ENCODE results near the gene GPR142.

DNA sequence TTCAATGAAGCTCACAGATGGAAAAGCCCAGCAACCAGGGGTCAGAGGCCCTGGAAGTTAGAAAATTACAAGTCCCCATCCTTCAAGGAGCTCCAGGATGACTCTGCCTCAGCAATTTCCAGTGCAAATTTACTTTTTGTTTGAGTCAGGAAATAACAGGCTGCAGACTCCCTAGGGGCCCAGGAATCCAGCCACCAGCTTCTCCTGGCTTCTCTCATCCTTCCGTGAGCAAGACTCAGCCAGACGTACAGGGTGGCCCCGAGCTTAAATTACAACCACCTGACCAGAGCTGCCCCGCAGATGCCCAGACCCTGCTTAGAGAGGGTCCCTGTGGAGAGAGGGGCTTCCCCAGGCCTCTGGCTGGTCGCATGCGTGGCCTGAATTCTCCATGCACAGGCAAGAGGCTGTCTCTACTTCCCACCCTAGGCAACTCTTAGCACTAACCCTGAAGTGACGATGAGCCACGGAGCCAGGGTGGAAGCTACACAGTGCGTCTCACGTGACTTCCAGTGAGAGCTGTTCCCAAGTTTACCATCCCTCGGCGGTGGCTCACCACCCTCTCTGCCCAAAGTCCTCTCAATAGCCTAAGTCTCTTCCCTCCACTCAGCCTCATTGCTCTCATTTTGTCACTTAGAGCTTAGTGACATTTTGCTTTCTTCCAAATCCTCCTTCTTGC is 27.1 kb downstream of the GPR142 start:
- TF ChIP-seq, protein P1, sequence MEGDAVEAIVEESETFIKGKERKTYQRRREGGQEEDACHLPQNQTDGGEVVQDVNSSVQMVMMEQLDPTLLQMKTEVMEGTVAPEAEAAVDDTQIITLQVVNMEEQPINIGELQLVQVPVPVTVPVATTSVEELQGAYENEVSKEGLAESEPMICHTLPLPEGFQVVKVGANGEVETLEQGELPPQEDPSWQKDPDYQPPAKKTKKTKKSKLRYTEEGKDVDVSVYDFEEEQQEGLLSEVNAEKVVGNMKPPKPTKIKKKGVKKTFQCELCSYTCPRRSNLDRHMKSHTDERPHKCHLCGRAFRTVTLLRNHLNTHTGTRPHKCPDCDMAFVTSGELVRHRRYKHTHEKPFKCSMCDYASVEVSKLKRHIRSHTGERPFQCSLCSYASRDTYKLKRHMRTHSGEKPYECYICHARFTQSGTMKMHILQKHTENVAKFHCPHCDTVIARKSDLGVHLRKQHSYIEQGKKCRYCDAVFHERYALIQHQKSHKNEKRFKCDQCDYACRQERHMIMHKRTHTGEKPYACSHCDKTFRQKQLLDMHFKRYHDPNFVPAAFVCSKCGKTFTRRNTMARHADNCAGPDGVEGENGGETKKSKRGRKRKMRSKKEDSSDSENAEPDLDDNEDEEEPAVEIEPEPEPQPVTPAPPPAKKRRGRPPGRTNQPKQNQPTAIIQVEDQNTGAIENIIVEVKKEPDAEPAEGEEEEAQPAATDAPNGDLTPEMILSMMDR (optimal IDR thresholded peaks at IDR 0.05 in 1 of 3, IDR thresholded peaks at IDR 0.05 in 1 of 3, conservative IDR thresholded peaks at IDR 0.05 in 1 of 3; ENCODE audit: extremely low read depth in 1 of 3, insufficient read depth in 2 of 3, low read length in 3 of 3), result no peak
- no peak for TF ChIP-seq EZH2 (IDR thresholded peaks at IDR 0.05; ENCODE audit: low read length)

Measured in keratinocyte (primary cell).